Lung (tissue), 12 donors: ENCODE measurements around the gene SCFD1. TPM values are rescaled to one million over a fixed set of nuclear protein-coding genes. Genes with fewer than 3 reads are reported as not detected.

Source experiments
- ATAC-seq: fragments of 200-7000 bp; cut with Tn5 transposase; one replicate; pipeline ENCODE4 v1.9.1; 2020; ENCODE audit warnings: moderate number of reproducible peaks; ENCODE audit not compliant: insufficient read depth, low FRiP score
- DNase-seq, 3 donors: peaks; one replicate each; pipeline ENCODE4 v3.0.0-alpha.2; 2013 to 2017
- H3K27ac ChIP-seq, 2 donors: one replicate each; pipeline ENCODE4 v1.5.1; 2013; ENCODE audit warnings: mild to moderate bottlenecking in 2 of 2, moderate library complexity in 2 of 2, control low read depth in 1 of 2, inconsistent platforms in 1 of 2, low read depth in 1 of 2, low read length in 1 of 2
- H3K27me3 ChIP-seq, 3 donors: one replicate each; pipeline ENCODE4 v1.5.1; 2013; ENCODE audit warnings: low read length in 2 of 3; ENCODE audit not compliant: control insufficient read depth in 3 of 3, insufficient read depth in 3 of 3
- H3K36me3 ChIP-seq, 4 donors: one replicate each; pipeline ENCODE4 v1.5.1; 2013; ENCODE audit warnings: low read length in 4 of 4, mild to moderate bottlenecking in 1 of 4, moderate library complexity in 1 of 4; ENCODE audit not compliant: control insufficient read depth in 4 of 4, insufficient read depth in 4 of 4
- H3K4me1 ChIP-seq, 5 donors: one replicate each; pipeline ENCODE4 v1.5.1; 2013; ENCODE audit warnings: low read length in 5 of 5, mild to moderate bottlenecking in 2 of 5, moderate library complexity in 1 of 5; ENCODE audit not compliant: control insufficient read depth in 5 of 5, insufficient read depth in 5 of 5
- H3K4me3 ChIP-seq: one replicate; pipeline ENCODE4 v1.5.1; 2013; ENCODE audit warnings: mild to moderate bottlenecking, control low read depth, moderate library complexity
- H3K9ac ChIP-seq, 2 donors: one replicate each; pipeline ENCODE4 v1.5.1; 2013; ENCODE audit warnings: low read length in 2 of 2, control low read depth in 1 of 2; ENCODE audit not compliant: insufficient read depth in 1 of 2
- H3K9me3 ChIP-seq, 4 donors: one replicate each; pipeline ENCODE4 v1.5.1; 2013; ENCODE audit warnings: low read length in 3 of 4, mild to moderate bottlenecking in 1 of 4, moderate library complexity in 1 of 4; ENCODE audit not compliant: control insufficient read depth in 4 of 4, insufficient read depth in 3 of 4
- CTCF ChIP-seq: IDR thresholded peaks from 2 replicates; pipeline ENCODE4 v1.5.1; 2012; ENCODE audit warnings: mild to moderate bottlenecking; ENCODE audit errors: control extremely low read depth, extremely low read depth
- WGBS, 2 donors: extraction: QIAGEN DNeasy Blood & Tissue Kit; methylation state at CpG; one replicate each; pipeline ENCODE4 v1.1.7; 2013; 5-methylcytosine and 5-hydroxymethylcytosine counted together
- polyA plus RNA-seq, 2 donors: library from polyadenylated mRNA; stranded (reverse); fragments of 200-250 nt; gene quantifications; one replicate each; pipeline ENCODE4 v1.2.1, GENCODE V29; 2013
- total RNA-seq, 2 donors: library from RNA; depleted of rRNA in 1 of 2; stranded (reverse); fragments of >200 nt in 1 of 2; gene quantifications; one replicate each; pipeline ENCODE4 v1.2.1, GENCODE V29; 2014 to 2021
- donor health status: control.
- donor health status: control.
- donor health status: Bipolar disorder and iron deficiency.
- donor health status: healthy.
- donor health status: DM: yes; HTN: yes; CAD: no.

Gene SCFD1
- total and polyA plus RNA-seq, 4 donors, result 36.5 to 232 (median 87.7) TPM

GRCh38 chr14:30587141-30587540 lies 35.0 kb upstream of the SCFD1 start:
- Histone ChIP-seq H3K9ac (no peak overlapping the region), H3K4me3 (no peak overlapping the region), H3K9me3 (peaks cover 0 to 3% (median 1%) of the 10 kb centered on the region in 4 donors), H3K4me1 (no peaks in the 10 kb centered on the region), H3K36me3 (peaks cover 1 to 20% (median 10%) of the 10 kb centered on the region in 4 donors), H3K27me3 (no peaks in the 10 kb centered on the region), H3K27ac (no peak overlapping the region)
- no peak for TF ChIP-seq CTCF
- 72 to 86% methylated on average over 3 of the region's 3 CpGs for WGBS, 2 donors
- no peak for DNase-seq
- ATAC-seq, result no peak

GRCh38 chr14:30588873-30589272 lies 33.2 kb upstream of the SCFD1 start:
- no peak overlapping the region for H3K9ac ChIP-seq
- peaks cover 0 to 3% (median 1%) of the 10 kb centered on the region in 4 donors for H3K9me3 ChIP-seq
- no peak overlapping the region for H3K27ac ChIP-seq
- H3K4me3 ChIP-seq, result no peak overlapping the region
- H3K27me3 ChIP-seq, result no peaks in the 10 kb centered on the region
- DNase-seq (no peak), ATAC-seq (no peak)
- TF ChIP-seq CTCF, result no peak
- H3K36me3 ChIP-seq, result peaks cover 1 to 17% (median 12%) of the 10 kb centered on the region in 4 donors
- H3K4me1 ChIP-seq, result no peaks in the 10 kb centered on the region

- TF ChIP-seq CTCF, result no peak
- no peaks in the 10 kb centered on the region for H3K27me3 ChIP-seq
- H3K36me3 ChIP-seq, result peaks cover 4 to 24% (median 16%) of the 10 kb centered on the region in 4 donors
- 46 to 75% methylated on average over 1 of the region's 1 CpG for WGBS, 2 donors
- H3K4me3 ChIP-seq, result no peak overlapping the region
- DNase-seq, result no peak
- no peak for ATAC-seq
- H3K9me3 ChIP-seq, result no peaks in the 10 kb centered on the region
- no peaks in the 10 kb centered on the region for H3K4me1 ChIP-seq
- no peak overlapping the region for H3K9ac ChIP-seq
- H3K27ac ChIP-seq, result no peak overlapping the region
Measured at GRCh38 chr14:30596935-30597334, 25.2 kb upstream of the SCFD1 start.

GRCh38 chr14:30597504-30597903 lies 24.6 kb upstream of the SCFD1 start:
- no peaks in the 10 kb centered on the region for H3K27me3 ChIP-seq
- no peak overlapping the region for H3K27ac ChIP-seq
- H3K9ac ChIP-seq, result no peak overlapping the region
- ATAC-seq, result no peak
- no peaks in the 10 kb centered on the region for H3K9me3 ChIP-seq
- H3K4me3 ChIP-seq, result no peak overlapping the region
- no peaks in the 10 kb centered on the region for H3K4me1 ChIP-seq
- peaks cover 4 to 27% (median 17%) of the 10 kb centered on the region in 4 donors for H3K36me3 ChIP-seq
- no peak for TF ChIP-seq CTCF
- DNase-seq, result no peak
